IPS DF 4.7 (cell line): ENCODE measurements around the gene CASP6.
"Not testable (repeated sequence)": the region's sequence is repeated elsewhere in the genome, so short reads cannot be mapped to it uniquely, and the experiment has no call there.

ENCODE experiments used
- DNase-seq: peaks from one replicate; pipeline ENCODE4 v3.0.0-alpha.2; 2013; ENCODE audit warnings: low spot score; ENCODE audit errors: extremely low read depth

Gene CASP6

DNA sequence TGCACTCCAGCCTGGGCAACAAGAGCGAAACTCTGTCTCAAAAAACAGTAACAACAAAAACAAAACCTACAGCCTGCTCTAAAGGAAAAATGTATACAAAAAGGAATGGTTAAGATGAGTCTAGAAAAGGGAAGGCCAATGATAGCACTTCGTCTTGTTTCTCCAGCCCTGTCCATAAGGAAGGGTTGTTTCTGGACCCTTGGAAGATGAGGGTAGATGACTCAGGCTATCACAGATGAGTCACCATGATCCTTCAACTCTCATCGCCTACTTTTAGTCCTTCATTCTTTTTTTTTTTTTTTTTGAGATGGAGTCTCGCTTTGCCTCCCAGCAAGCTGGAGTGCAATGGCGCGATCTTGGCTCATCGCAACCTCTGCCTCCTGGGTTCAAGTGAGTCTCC is 17.8 kb upstream of the CASP6 start:
- no peak for DNase-seq

DNA sequence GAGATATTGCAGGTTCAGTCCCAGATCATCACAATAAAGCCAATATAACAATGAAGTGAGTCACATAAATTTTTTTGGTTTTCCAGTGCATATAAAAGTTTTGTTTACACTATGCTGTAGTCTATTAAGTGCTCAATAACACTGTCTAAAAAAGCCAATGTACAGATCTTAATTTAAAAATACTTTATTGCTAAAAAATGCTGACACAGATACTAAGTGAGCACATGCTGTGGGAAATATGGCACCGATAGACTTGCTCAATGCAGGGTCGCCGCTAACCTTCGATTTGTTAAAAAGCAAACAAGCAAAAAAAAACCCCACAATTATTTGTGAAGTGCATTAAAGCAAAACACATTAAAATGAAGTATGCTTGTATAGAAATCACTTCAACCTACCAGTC is 16.4 kb upstream of the CASP6 start:
- no peak for DNase-seq

DNA sequence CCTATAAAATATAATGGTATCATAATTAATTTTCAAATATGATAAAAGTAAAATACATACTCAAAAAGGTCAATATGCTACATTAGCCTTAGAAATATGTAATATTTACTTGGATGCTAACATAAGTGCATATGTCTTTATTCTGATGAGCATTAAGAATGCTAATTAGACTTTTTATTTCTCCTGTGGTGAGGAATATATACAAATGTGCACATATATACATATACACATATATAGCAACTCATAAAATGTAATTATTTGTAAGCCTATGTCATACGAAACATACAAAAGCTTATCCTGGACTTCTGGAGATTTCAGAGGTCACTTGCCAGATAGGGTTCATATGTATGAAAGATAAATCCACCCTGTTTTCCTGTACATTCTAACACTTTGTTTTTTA is 15.5 kb upstream of the CASP6 start:
- DNase-seq, result no peak

DNA sequence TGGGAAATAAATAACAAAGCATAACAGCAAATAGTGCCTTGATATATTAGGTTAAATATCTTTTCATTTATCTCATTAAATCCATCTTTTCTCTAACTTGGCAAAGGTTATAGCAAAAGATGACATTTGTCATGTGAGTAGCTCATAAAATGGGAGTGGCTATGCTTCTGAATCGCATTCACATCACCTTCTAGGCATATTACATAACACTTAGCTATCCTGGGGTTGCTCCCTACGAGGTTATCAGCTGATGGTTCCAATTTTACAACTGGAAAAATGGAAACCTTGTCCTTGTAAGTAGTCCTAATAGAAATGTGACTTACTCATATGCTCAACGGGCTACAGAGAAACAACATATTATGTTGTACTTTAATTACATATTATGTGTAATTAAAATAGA is 10.3 kb upstream of the CASP6 start:
- DNase-seq, result no peak

DNA sequence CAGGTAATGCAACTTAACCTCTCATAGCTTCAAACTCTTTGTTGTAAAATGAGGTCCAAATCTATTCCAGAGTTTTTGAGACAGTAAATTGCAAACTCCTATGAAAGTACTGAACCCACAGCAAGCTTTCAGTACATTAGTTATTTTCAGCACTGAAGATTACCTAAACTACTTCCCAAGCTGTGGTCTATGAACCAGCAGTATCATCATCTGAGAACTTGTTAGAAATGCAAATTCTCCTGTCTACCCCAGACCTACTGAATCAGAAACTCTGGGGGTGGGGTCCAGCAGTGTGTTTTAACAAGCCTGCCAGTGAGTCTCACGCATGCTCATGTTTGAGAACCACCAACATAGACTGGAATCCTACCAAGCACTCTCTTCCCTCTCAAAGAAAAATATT is 5.7 kb upstream of the CASP6 start:
- DNase-seq, result no peak

DNA sequence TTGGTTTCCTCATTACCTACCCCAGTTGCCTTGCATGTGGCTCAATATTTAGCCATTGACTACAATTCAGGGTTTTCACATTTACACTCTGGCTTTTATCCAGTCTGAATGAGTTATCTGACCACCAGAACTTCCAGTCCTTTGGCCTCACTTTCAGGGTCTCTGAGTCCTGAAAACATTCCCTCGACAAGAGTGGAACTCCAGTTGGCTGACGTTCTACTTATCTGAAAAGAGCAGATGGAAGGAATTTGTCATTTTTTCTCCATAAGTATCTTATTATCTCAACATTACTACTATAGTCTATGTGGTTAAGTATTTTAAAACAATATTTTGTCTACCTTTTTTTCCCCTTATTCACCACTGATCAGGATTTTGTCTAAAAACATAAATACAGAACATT is 5.2 kb upstream of the CASP6 start:
- no peak for DNase-seq

DNA sequence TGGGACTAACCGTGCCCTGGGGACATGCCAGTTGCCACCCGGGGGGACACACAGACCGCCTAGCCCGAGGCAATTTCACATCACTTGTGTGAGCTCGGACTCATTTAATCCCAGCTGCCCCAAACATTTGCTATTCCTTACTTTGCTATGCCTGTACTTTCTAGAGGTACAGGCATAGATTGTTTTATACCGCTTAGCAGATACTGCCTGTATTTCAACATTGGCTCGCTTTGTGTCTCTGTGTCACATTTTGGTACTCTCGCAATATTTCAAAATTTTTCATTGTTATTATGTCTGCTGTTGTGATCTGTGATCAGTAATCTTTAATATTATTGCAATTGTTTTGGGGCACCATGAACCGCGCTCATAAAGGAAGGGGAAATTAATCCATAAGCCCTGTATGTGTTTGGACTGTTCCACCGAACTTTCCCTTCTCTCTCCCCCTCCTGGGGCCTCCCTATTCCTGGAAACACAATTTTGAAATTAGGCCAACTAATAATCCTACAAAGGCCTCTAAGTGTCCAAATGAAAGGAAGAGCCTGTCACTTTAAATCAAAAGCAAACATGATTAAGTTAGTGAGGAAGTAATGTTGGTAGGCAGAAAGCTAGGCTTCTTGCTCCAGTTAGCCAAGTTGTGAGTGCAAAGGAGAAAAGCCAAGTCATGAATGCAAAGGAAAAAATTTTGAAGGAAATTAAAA is 568 bp upstream of the CASP6 start:
- DNase-seq, result no peak

DNA sequence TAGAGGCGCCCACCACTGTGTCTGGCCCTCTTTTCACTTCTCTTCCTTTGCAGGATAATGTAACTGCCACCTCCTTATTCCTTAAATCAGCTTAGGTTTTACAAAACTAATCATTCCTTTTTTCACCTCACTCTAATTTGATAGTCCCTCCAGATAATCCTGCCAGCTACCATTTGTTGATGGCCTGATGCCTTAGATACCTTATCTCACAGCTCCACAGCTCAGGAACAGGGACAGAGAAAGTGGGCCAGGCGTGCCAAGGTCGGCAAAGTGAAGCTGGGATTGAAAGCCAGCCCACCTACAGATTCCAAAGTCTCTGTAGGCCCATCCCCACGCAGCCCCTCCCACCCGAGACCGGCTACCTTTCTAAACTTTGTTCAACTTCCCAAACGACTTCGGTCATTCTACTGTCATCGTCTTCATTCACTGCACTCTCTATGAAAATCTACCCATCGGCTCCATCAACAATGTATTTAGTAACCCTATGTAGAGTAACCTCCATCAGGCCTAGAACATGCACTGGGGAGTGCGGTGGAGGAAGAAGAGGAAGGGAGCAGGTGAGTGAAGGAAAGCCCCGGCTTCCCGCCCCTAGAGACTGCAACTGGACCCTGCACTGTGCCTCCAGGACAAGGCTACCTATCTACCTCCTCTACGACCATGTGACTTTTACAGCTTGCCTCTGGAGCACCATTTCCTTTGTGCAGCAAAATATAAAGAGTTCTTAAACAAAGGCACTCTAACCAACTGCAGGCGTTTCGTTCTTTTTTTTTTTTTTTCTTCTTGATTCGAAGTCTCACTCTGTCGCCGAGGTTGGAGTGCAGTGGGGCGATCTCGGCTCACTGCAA is 1.5 kb downstream of the CASP6 start:
- no peak for DNase-seq

DNA sequence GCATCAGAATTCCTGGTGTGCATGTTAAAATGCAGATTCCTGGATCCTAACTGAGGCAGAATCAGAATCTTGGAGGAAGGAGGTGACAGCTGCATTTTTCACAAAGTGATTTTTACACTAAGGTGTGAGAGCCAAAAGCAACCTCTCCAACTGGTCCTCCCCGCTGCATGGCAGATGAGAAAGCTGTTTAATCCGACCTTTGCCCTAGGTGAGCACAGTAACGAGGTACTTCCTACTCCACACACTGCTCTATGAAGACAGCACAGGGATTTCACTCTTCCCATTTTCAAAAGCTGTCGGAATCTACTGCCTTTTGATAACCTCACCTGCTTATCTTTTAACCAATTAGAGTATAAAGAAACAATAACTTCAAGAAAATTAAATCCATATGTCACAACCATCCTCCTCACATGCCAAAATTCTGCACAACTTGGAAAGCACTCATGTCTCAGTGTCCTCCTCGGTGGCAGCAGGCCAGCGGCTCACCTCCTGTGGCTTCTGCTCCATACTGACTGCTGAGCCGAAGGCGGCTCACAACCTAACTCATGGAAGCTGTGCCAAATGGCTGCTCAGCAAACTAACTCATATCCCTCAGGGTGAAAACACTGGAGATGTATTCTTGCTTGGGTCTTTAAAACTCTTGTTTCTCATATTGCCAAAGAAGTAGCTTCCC is 3.6 kb downstream of the CASP6 start:
- DNase-seq, result no peak

DNA sequence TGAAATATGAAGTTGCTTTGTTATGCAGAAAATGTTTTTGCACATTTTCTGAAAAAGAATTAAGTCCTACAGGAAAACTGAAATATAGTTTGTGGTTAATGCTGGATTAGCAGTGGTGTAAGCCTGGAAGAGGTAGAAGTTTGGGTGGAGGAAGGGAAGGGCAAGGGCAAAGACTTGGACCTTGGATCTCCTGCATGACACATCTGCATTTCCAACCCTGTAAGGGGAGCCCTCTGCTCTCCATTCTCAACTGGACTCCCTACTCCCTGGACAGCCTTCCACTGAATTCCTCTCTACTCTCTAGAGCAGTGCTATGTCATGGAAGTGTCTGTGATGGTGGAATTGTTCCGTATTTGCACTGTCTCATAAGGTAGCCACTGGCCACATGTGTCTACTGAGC is 4.6 kb downstream of the CASP6 start:
- no peak for DNase-seq

DNA sequence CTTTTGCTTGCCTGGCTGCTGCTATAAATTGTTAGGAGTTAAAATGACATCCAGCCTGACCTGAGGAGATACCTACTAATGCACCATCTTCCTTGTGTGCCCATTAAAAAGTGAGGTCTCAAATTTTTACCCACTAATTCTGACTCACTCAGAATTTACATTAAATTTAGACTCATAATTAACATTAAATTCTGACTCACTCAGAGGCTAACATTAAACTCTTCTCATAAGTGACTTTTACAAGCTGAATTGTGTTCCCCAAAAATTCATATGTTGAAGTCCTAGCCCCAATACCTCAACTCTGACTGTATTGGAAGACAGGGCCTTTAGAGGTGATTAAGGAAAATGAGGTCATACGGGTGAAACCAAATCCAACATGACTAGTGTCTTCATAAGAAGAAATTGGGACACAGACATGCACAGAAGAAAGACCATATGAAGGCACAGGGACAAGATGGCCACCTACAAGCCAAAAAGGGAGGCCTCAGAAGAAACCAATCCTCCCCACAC is 11.8 kb downstream of the CASP6 start:
- DNase-seq, result no peak

DNA sequence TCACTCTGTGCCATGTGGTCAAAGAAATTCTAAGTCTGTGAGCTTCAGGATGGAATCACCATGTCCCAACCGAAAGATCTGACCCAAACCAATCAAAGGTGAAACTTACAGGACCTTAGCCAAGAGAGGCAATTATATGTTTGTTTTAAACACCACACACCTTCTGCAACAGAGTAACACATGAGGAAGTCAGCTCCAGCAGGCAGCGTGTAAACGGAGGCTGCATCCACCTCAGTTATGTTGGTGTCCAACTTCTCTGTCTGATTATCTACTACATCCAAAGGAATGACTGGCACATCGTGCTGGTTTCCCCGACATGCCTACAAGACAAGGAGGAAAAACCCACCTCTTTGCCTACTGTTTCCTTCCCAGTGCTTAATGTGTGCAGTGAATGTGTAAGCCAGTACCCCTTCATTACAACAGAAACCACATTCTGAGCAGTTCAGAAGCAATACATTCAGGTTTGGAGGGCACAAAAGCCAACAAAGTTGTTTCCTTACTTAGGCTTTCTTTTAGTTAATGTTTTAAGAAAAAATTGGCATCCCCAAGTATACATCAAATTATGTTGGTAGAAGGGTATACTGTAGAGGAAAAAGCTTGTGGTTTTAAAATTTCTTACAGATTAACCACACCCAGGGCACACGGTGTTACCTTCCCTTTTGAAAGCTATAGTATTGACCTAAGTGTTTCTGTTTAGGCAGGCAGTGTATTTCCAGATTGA is 12.4 kb downstream of the CASP6 start:
- no peak for DNase-seq

DNA sequence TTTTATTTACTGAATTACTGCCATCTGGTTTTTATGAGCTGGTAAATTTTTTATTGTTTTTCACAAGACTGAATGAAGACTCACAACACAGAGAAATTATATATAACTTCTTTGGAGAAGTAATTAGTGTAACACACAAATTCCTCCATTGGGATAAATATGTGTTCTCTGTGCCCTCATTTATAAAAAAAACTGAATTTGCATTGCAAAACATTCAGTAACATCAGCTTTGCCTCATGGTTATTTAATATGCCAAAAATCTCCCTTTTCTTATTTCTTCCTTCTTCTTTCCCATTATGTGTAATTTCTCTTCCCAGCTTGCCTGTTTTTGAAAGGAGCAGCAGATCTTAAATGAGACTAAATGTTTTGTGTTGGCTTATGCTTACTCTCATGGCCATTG is 18.5 kb downstream of the CASP6 start:
- DNase-seq, result no peak

DNA sequence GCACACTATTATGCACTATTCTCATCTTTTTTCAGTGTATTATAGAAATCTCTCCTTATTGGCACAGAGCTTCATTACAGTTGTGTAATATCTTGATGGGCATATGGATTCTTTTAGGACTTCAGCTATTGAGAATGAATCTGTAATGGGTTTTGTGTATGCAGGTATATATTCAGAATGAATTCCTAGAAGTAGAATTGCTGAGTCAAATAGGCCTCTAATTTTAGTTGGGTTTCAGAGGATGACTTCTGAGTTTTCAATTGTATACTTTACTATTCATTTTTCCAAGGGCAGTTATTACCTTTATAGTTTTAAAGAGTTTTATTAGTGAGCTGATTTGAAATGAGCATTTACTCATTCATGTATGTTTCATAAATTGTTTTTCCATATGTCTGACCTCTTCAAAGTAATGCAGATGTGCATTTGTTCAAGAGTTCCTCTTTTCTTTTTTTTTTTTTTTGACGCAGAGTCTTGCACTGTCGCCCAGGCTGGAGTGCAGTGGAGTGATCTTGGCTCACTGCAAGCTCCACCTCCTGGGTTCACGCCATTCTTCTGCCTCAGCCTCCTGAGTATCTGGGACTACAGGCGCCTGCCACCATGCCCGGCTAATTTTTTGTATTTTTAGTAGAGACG is 19.5 kb downstream of the CASP6 start:
- no peak for DNase-seq

DNA sequence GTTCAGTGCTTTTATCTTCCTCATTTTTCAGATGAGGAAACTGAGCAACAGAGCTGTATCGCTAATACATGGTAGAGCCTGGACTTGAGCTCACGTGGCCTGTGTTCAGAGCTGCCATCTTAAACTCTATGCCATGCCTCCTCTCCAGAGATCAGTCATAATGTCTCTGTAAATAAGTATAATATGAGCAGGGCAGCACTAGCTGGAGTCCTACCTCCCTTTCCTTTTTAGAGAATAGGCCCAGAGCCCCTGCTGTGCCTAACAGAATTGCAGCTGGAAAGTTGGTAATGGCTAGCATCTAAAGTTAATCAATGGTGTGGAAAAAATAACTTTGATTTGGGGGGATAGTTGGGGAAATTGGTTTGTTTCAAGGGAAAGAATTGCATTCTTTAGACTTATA is 20.4 kb downstream of the CASP6 start:
- no peak for DNase-seq

DNA sequence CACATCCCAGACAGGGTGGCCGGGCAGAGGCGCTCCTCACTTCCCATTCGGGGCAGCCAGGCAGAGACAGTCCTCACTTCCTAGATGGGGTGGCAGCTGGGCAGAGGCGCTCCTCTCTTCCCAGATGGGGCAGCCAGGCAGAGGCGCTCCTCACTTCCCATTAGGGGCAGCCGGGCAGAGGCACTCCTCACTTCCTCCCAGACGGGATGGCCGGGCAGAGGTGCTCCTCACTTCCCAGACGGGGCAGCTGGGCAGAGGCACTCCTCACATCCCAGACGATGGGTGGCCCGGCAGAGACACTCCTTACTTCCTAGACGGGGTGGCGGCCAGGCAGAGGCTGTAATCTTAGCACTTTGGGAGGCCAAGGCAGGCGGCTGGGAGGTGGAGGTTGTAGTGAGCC is 24.3 kb downstream of the CASP6 start:
- DNase-seq, result not testable (repeated sequence)

DNA sequence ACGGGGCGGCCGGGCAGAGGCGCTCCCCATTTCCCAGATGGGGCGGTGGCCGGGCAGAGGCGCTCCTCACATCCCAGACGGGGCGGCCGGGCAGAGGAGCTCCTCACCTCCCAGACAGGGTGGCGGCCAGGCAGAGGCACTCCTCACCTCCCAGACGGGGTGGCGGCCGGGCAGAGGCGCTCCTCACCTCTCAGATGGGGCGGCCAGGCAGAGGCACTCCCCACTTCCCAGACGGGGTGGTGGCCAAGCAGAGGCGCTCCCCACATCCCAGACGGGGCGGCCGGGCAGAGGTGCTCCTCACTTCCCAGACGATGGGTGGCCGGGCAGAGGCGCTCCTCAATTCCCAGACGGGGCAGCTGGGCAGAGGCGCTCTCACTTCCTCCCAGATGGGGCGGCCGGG is 24.8 kb downstream of the CASP6 start:
- DNase-seq, result not testable (repeated sequence)

DNA sequence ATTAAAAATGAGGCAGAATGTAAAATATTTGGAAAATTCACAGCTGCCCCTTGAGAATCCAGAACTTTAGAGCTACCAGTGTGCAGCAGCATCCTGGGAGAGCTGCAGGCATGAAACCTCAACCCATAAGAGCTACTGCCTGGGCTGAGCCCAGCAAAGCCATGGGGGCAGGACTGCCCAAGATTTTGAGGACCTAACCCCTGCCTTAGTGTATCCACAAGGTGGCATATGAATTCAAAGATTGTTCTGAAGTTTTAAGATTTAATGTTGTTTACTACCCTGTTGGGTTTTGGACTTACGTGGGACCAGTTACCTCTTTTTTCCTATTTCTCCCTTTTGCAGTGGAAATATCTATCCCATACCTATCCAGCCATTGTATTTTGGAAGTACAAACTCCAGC is 26.4 kb downstream of the CASP6 start:
- no peak for DNase-seq

DNA sequence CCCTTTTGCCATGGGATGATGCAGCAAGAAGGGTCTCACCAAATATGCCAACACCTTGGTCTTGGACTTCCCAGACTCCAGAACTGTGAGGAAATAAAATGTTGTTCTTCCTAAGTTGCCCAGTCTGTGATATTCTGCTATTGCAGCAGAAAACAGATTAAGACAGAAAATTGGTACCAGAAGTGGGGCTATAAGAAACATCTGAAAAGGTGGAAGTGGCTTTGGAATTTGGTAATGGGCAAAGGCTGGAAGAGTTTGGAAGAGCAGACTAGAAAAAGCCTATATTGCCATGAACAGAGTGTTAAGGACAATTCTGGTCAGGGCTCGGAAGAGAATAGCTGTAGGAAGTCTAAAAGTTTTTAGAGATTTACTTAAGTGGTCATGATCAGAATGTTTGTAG is 27.4 kb downstream of the CASP6 start:
- no peak for DNase-seq

DNA sequence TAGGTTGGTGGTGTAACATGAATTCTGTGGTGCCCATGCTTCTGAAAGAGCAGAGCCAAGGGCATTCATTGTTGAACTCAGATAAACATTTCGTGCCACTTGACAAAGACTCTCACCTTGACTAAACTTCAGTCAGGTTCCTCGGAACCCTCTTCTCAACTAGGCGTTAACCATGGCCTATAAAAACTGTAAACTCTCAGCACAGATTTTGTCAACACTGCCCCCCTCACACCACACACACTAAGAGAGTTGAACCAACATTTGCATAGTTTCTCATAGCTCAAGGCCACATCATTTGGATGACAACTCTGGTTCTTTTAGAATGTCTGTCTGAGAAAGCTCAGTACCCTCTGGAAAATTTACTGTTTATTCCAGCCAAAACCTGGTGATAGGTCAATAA is 28.1 kb downstream of the CASP6 start:
- DNase-seq, result no peak

DNA sequence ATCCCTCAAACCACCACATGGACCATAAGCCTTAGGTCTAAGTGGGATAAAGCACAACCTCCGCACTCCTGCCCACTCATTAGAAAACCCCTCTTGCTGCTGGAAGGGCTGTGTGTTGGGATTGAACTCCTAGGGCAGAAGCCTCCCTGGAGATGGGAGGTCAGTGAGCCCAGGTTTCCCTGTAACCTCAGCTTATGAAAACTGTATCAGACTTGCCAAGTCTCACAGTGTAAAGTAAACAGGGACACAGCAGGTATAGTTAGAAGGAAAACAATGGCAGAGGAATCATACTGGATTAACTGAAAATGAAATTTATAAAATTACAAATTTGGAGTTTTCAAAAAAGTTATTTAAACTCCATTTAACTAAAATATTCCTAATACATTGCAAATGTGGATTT is 29.9 kb downstream of the CASP6 start:
- DNase-seq, result no peak
